Heart left ventricle (tissue), 16 donors: ENCODE results near the gene C1orf105. TPM values are rescaled to one million over a fixed set of nuclear protein-coding genes. Genes with fewer than 3 reads are reported as not detected.

ENCODE experiments used
- ATAC-seq, 4 donors: fragments of 200-7000 bp; cut with Tn5 transposase; one replicate each; pipeline ENCODE4 v1.9.1; 2020 to 2022; ENCODE audit warnings: moderate library complexity in 4 of 4, mild to moderate bottlenecking in 3 of 4, moderate number of reproducible peaks in 1 of 4
- DNase-seq, 5 donors: peaks; one replicate each; pipeline ENCODE4 v3.0.0-alpha.2; 2020
- H3K27ac ChIP-seq, 12 donors: fragments of 200-600 bp; sonication (generic) in 4 of 12; one replicate each; pipeline versions ENCODE4 v1.5.0 to v1.8.0; 2016 to 2022; ENCODE audit warnings: mild to moderate bottlenecking in 2 of 12
- H3K27me3 ChIP-seq, 9 donors: fragments of 200-600 bp; sonication (generic) in 2 of 9; one replicate each; pipeline versions ENCODE4 v1.5.1 to v1.8.0; 2016 to 2022; ENCODE audit warnings: mild to moderate bottlenecking in 3 of 9
- H3K36me3 ChIP-seq, 9 donors: fragments of 200-600 bp; sonication (generic) in 2 of 9; one replicate each; pipeline versions ENCODE4 v1.5.0 to v1.8.0; 2018 to 2022; ENCODE audit warnings: mild to moderate bottlenecking in 2 of 9
- H3K4me1 ChIP-seq, 12 donors: fragments of 200-600 bp; sonication (generic) in 4 of 12; one replicate each; pipeline versions ENCODE4 v1.5.0 to v1.8.0; 2016 to 2022; ENCODE audit warnings: mild to moderate bottlenecking in 3 of 12
- H3K4me3 ChIP-seq, 12 donors: fragments of 200-600 bp; sonication (generic) in 4 of 12; one replicate each; pipeline versions ENCODE4 v1.5.0 to v1.8.0; 2017 to 2022; ENCODE audit warnings: mild to moderate bottlenecking in 9 of 12, moderate library complexity in 4 of 12
- H3K9me3 ChIP-seq, 12 donors: fragments of 200-600 bp; sonication (generic) in 4 of 12; one replicate each; pipeline versions ENCODE4 v1.5.0 to v1.8.0; 2016 to 2022; ENCODE audit warnings: mild to moderate bottlenecking in 1 of 12
- CTCF ChIP-seq, 12 donors: fragments of 200-600 bp; sonication (generic) in 4 of 12; IDR thresholded peaks; one replicate each; pipeline versions ENCODE4 v1.5.0 to v1.8.0; 2018 to 2022; ENCODE audit warnings: antibody characterized with exemption in 12 of 12, mild to moderate bottlenecking in 5 of 12
- POLR2A ChIP-seq, 2 donors: fragments of 450-650 bp; IDR thresholded peaks; one replicate each; pipeline ENCODE4 v1.6.1; 2017; ENCODE audit warnings: antibody characterized with exemption in 2 of 2, mild to moderate bottlenecking in 2 of 2, moderate library complexity in 2 of 2
- WGBS, 4 donors: extraction: QIAGEN DNeasy Blood & Tissue Kit in 2 of 4; methylation state at CpG; one replicate each; pipeline versions ENCODE4 v1.1.5 to v1.1.7; 2013 to 2018; 5-methylcytosine and 5-hydroxymethylcytosine counted together
- intact Hi-C, 10 donors: fragments of 100-400 bp; cut with DNase I; formaldehyde crosslinking; loops; one replicate each; pipeline versions ENCODE4 v1.11.1 to v1.14.2; 2022
- polyA plus RNA-seq, 2 donors: library from polyadenylated mRNA; stranded (reverse); fragments of 200-250 nt; gene quantifications; one replicate each; pipeline ENCODE4 v1.2.3, GENCODE V29; 2013
- total RNA-seq, 9 donors: library from RNA; depleted of rRNA in 2 of 9; stranded (reverse); fragments of >200 nt in 2 of 9; fragmentation: NEBNext Ultra II Directional in 3 of 9; extraction: Animal tissue kit (Norgen Biotek cat#: 25700) in 3 of 9; gene quantifications; one replicate each; pipeline versions ENCODE4 v1.1.0 to v1.2.4, GENCODE V29; 2016 to 2023
- donor health status: ischemic (EF 13 %, LVEDD 7.1; RV severe dilation, severe dysfunction).
- donor health status: healthy with polysubstance abuse.
- donor health status: DM: no; HTN: yes; CAD: no.
- donor health status: DM: no; HTN: no; CAD: no.
- donor health status: ischemic (EF 25% LVEDD 6.9; RV normal size, moderate dysfunction).
- donor health status: ischemic (EF 25% LVEDD 5.7; RV mildly dilated, moderate dysfunction).
- donor health status: healthy.
- donor health status: DM: yes; HTN: yes; CAD: no.
- donor health status: ischemic (EF 35%, LVEDD 5.7; RV mildly dilated, moderate dysfunction).
- donor health status: nonischemic (EF 11% LVEDD 7.7; RV severe dilation, severe dysfunction).
- donor health status: DM: yes; HTN: yes; CAD: no.
- donor health status: PGD.
- donor health status: ischemic (EF 29% LVEDD 5.4; RV normal size, mild dysfunction).
- donor health status: nonischemic (EF 23%, LVEDD 6.1; RV moderate dilation, normal function).

Gene C1orf105
- total and polyA plus RNA-seq, 11 donors = 1.2 to 39.8 (median 6.7) TPM

GRCh38 chr1:172517081-172517480 lies 96.6 kb downstream of the C1orf105 start:
- 41 to 66% (median 51%) methylated on average over 1 of the region's 1 CpG for WGBS, 4 donors
- no peaks in the 10 kb centered on the region for H3K36me3 ChIP-seq
- no peaks in the 10 kb centered on the region for H3K9me3 ChIP-seq
- ATAC-seq = no peak
- H3K4me3 ChIP-seq = no peak overlapping the region
- DNase-seq = no peak
- no peak overlapping the region for H3K27ac ChIP-seq
- H3K27me3 ChIP-seq = no peaks in the 10 kb centered on the region
- H3K4me1 ChIP-seq = peaks cover 0 to 4% (median 0%) of the 10 kb centered on the region in 12 donors
- intact Hi-C loops = no loop called here
- no peak for TF ChIP-seq CTCF (IDR thresholded peaks at IDR 0.05)
- TF ChIP-seq POLR2A (IDR thresholded peaks at IDR 0.05) = no peak

- Histone ChIP-seq H3K9me3 (no peaks in the 10 kb centered on the region), H3K27me3 (no peaks in the 10 kb centered on the region), H3K4me1 (peaks cover 0 to 4% (median 0%) of the 10 kb centered on the region in 12 donors), H3K36me3 (no peaks in the 10 kb centered on the region), H3K27ac (no peak overlapping the region), H3K4me3 (no peak overlapping the region)
- 68 to 84% (median 77%) methylated on average over 4 of the region's 4 CpGs for WGBS, 4 donors
- TF ChIP-seq POLR2A (IDR thresholded peaks at IDR 0.05) (no peak), CTCF (IDR thresholded peaks at IDR 0.05) (no peak)
- DNase-seq (no peak), ATAC-seq (no peak)
- intact Hi-C loops = no loop called here
Observed at GRCh38 chr1:172517545-172517944, 97.1 kb downstream of the C1orf105 start.

Other genes with a start within 250 kb of the C1orf105 start
- gene PIGC, start 23.4 kb downstream of the C1orf105 start, total RNA-seq = 10 to 100 TPM; 12.3 to 17.6 (median 14.1) TPM
- gene PIGC, start 23.4 kb downstream of the C1orf105 start, polyA plus RNA-seq = 10 to 100 TPM; 15.7 to 22.9 TPM
- gene SUCO, start 112.5 kb downstream of the C1orf105 start, total RNA-seq = 10 to 100 TPM; 12.8 to 33.4 (median 27.3) TPM
- gene SUCO, start 112.5 kb downstream of the C1orf105 start, polyA plus RNA-seq = 10 to 100 TPM in 1 of 2 donors, 1 to 10 TPM in 1; 6.7 to 23.7 TPM
- gene FASLG, start 238.4 kb downstream of the C1orf105 start, total RNA-seq = 1 to 10 TPM in 1 of 9 donors, under 1 TPM in 1, not detected in 7; 0.91 to 1.9 TPM
- not detected for gene FASLG, start 238.4 kb downstream of the C1orf105 start, polyA plus RNA-seq